IMR-90 (cell line): ENCODE data around the gene CCDC175. TPM values are rescaled to one million over a fixed set of nuclear protein-coding genes. Genes with fewer than 3 reads are reported as not detected.
A peak's percentile ranks its signal among the peaks of the same experiment; 100 is the strongest.

Experiments
- ATAC-seq: fragments of 200-7000 bp; cut with Tn5 transposase; 2 replicates; pipeline ENCODE4 v1.9.1; 2020; ENCODE audit warnings: low read depth, mild to moderate bottlenecking, moderate library complexity
- BruUV-seq: library from RNA; stranded (reverse); fragments of 400-500 nt; replicated peaks from 2 replicates; lab custom pipeline; 2021; lab: Mats Ljungman, UMichigan
- CTCF ChIA-PET: fragments of 300-600 bp; formaldehyde crosslinking; extraction: SDS; loops from one replicate; lab custom pipeline; 2021; ENCODE audit warnings: antibody characterized with exemption; lab: Yijun Ruan, JAX
- POLR2A ChIA-PET: fragments of 300-600 bp; sonication (Branson Sonifier 250); formaldehyde crosslinking; loops from one replicate; lab custom pipeline; 2022; ENCODE audit warnings: antibody characterized with exemption; ENCODE audit not compliant: unreplicated experiment; lab: Charles Lee
- DNase-seq: peaks from one replicate; pipeline ENCODE4 v3.0.0; 2013
- H2AFZ ChIP-seq: replicated peaks from 2 replicates; pipeline ENCODE3; 2013; ENCODE audit warnings: low read length, mild to moderate bottlenecking; ENCODE audit not compliant: poor library complexity
- H2AK5ac ChIP-seq: 2 replicates; pipeline ENCODE4 v1.6.1; 2013; ENCODE audit warnings: low read depth, low read length, inconsistent platforms
- H2AK9ac ChIP-seq: replicated peaks from 2 replicates; pipeline ENCODE3; 2013; ENCODE audit warnings: mild to moderate bottlenecking, low read depth, low read length, moderate library complexity; ENCODE audit not compliant: poor library complexity
- H2BK120ac ChIP-seq: 2 replicates; pipeline ENCODE4 v1.6.1; 2013; ENCODE audit warnings: low read depth, low read length, inconsistent platforms
- H2BK15ac ChIP-seq: 3 replicates; pipeline ENCODE4 v1.6.1; 2013; ENCODE audit warnings: low read depth, low read length, inconsistent platforms
- H2BK20ac ChIP-seq: 2 replicates; pipeline ENCODE4 v1.6.1; 2013; ENCODE audit warnings: low read depth, mild to moderate bottlenecking, inconsistent platforms, low read length, moderate library complexity
- H2BK5ac ChIP-seq: 2 replicates; pipeline ENCODE4 v1.6.1; 2013; ENCODE audit warnings: mild to moderate bottlenecking, low read depth, low read length, inconsistent platforms; ENCODE audit not compliant: poor library complexity, severe bottlenecking
- H3K14ac ChIP-seq: replicated peaks from 2 replicates; pipeline ENCODE4 v1.6.1; 2013; ENCODE audit warnings: low read depth, low read length, inconsistent platforms
- H3K18ac ChIP-seq: 2 replicates; pipeline ENCODE4 v1.6.1; 2013; ENCODE audit warnings: low read depth, low read length, control low read depth
- H3K23ac ChIP-seq: 2 replicates; pipeline ENCODE4 v1.6.1; 2013; ENCODE audit warnings: low read depth, low read length, inconsistent platforms
- H3K27ac ChIP-seq: 2 replicates; pipeline ENCODE4 v1.5.1; 2013; ENCODE audit warnings: mild to moderate bottlenecking, control low read depth, low read length; ENCODE audit not compliant: insufficient read depth
- H3K27me3 ChIP-seq: 2 replicates; pipeline ENCODE4 v1.6.1; 2013; ENCODE audit warnings: low read length; ENCODE audit not compliant: control insufficient read depth, insufficient read depth
- H3K36me3 ChIP-seq: 2 replicates; pipeline ENCODE4 v1.6.1; 2013; ENCODE audit warnings: low read length, mixed read lengths; ENCODE audit not compliant: control insufficient read depth, insufficient read depth
- H3K4ac ChIP-seq: 2 replicates; pipeline ENCODE4 v1.6.1; 2013; ENCODE audit warnings: low read depth, low read length, inconsistent platforms
- H3K4me1 ChIP-seq: 2 replicates; pipeline ENCODE4 v1.6.1; 2013; ENCODE audit warnings: low read length, mixed read lengths; ENCODE audit not compliant: control insufficient read depth, insufficient read depth
- H3K4me2 ChIP-seq: 2 replicates; pipeline ENCODE4 v1.6.1; 2013; ENCODE audit warnings: low read depth, mild to moderate bottlenecking, control low read depth, low read length, moderate library complexity
- H3K4me3 ChIP-seq: 2 replicates; pipeline ENCODE4 v1.5.1; 2013; ENCODE audit warnings: low read depth, mild to moderate bottlenecking, control low read depth, low read length, moderate library complexity; ENCODE audit not compliant: insufficient read depth
- H3K56ac ChIP-seq: 2 replicates; pipeline ENCODE4 v1.6.1; 2013; ENCODE audit warnings: low read length, inconsistent platforms; ENCODE audit not compliant: insufficient read depth; ENCODE audit errors: extremely low read depth
- H3K79me1 ChIP-seq, 2 experiments: 2 replicates each; pipeline ENCODE4 v1.6.1; 2013; ENCODE audit warnings: low read length in 2 of 2, inconsistent platforms in 1 of 2, low read depth in 1 of 2
- H3K9ac ChIP-seq: 2 replicates; pipeline ENCODE4 v1.6.1; 2013; ENCODE audit warnings: low read depth, low read length, control low read depth
- H3K9me1 ChIP-seq: 2 replicates; pipeline ENCODE4 v1.6.1; 2013; ENCODE audit warnings: low read length, inconsistent platforms; ENCODE audit not compliant: insufficient read depth
- H3K9me3 ChIP-seq: 2 replicates; pipeline ENCODE4 v1.6.1; 2013; ENCODE audit warnings: low read length; ENCODE audit not compliant: control insufficient read depth, insufficient read depth
- H4K20me1 ChIP-seq: 2 replicates; pipeline ENCODE4 v1.6.1; 2013; ENCODE audit warnings: low read length, inconsistent platforms; ENCODE audit not compliant: insufficient read depth
- H4K5ac ChIP-seq: 2 replicates; pipeline ENCODE4 v1.6.1; 2013; ENCODE audit warnings: mild to moderate bottlenecking, low read depth, low read length, control low read depth
- H4K8ac ChIP-seq, 2 experiments: 2 replicates each; pipeline ENCODE4 v1.6.1; 2013; ENCODE audit warnings: low read depth in 2 of 2, low read length in 2 of 2, control low read depth in 1 of 2, inconsistent platforms in 1 of 2
- H4K91ac ChIP-seq: 2 replicates; pipeline ENCODE4 v1.6.1; 2013; ENCODE audit warnings: low read depth, low read length, inconsistent platforms; ENCODE audit not compliant: insufficient read depth
- BHLHE40 ChIP-seq: fragments of 150-350 bp; IDR thresholded peaks from 2 replicates; pipeline ENCODE4 v1.6.1; 2016; ENCODE audit warnings: mild to moderate bottlenecking, low read depth, low read length
- CEBPB ChIP-seq: IDR thresholded peaks from 2 replicates; pipeline ENCODE4 v1.6.1; 2012; ENCODE audit warnings: low read depth, low read length, improper control_type of control experiment
- CHD1 ChIP-seq: IDR thresholded peaks from 2 replicates; pipeline ENCODE4 v1.6.1; 2012; ENCODE audit warnings: low read depth, low read length, improper control_type of control experiment
- ELK1 ChIP-seq: fragments of 150-350 bp; IDR thresholded peaks from 2 replicates; pipeline ENCODE4 v1.6.1; 2016; ENCODE audit warnings: low read depth, mild to moderate bottlenecking, low read length, moderate library complexity, borderline replicate concordance
- FOS ChIP-seq: fragments of 150-350 bp; IDR thresholded peaks from 2 replicates; pipeline ENCODE4 v1.6.1; 2016; ENCODE audit warnings: low read depth, low read length
- MAFK ChIP-seq: IDR thresholded peaks from 2 replicates; pipeline ENCODE4 v1.6.1; 2012; ENCODE audit warnings: low read depth, low read length, improper control_type of control experiment
- MAZ ChIP-seq: IDR thresholded peaks from 2 replicates; pipeline ENCODE4 v1.6.1; 2012; ENCODE audit warnings: low read depth, mild to moderate bottlenecking, low read length, improper control_type of control experiment, moderate library complexity, borderline replicate concordance
- MXI1 ChIP-seq: IDR thresholded peaks from 2 replicates; pipeline ENCODE4 v1.6.1; 2012; ENCODE audit warnings: low read depth, mild to moderate bottlenecking, low read length, moderate library complexity, borderline replicate concordance
- POLR2A ChIP-seq: IDR thresholded peaks from 2 replicates; pipeline ENCODE4 v1.6.1; 2012; ENCODE audit warnings: mild to moderate bottlenecking, low read depth, low read length
- RAD21 ChIP-seq: IDR thresholded peaks from 2 replicates; pipeline ENCODE4 v1.6.1; 2012; ENCODE audit warnings: low read length, improper control_type of control experiment
- RCOR1 ChIP-seq: IDR thresholded peaks from 2 replicates; pipeline ENCODE4 v1.6.1; 2012; ENCODE audit warnings: mild to moderate bottlenecking, low read length, improper control_type of control experiment; ENCODE audit not compliant: insufficient replicate concordance
- RFX5 ChIP-seq: IDR thresholded peaks from 2 replicates; pipeline ENCODE4 v1.8.0; 2012; ENCODE audit warnings: low read depth, mild to moderate bottlenecking, low read length, moderate library complexity
- SMC3 ChIP-seq: fragments of 150-350 bp; IDR thresholded peaks from 2 replicates; pipeline ENCODE4 v1.6.1; 2016; ENCODE audit warnings: low read depth, mild to moderate bottlenecking, antibody characterized with exemption, low read length, moderate library complexity
- dilution Hi-C: fragments of 300-500 bp; cut with HindIII; formaldehyde crosslinking; loops from one replicate; pipeline ENCODE4 v1.14.3; 2018; ENCODE audit warnings: low sequenced_read_pairs; ENCODE audit not compliant: unreplicated experiment
- in situ Hi-C: fragments of 300-500 bp; cut with MboI; formaldehyde crosslinking; loops from 3 replicates; pipeline ENCODE4 v1.14.3; 2019; ENCODE audit warnings: low sequenced_read_pairs, inconsistent platforms, mixed read lengths
- intact Hi-C: fragments of 100-400 bp; cut with micrococcal nuclease; formaldehyde crosslinking; loops from 2 replicates; pipeline ENCODE4 v1.10.0; 2022
- polyA plus RNA-seq, 3 experiments: library from polyadenylated mRNA; depleted of rRNA; stranded (reverse); fragments of >200 nt; gene quantifications; 2 replicates each; pipeline ENCODE4 v1.2.3, GENCODE V29; 2012; ENCODE audit warnings: low replicate concordance in 1 of 3
- total RNA-seq: library from RNA; depleted of rRNA; stranded (reverse); fragments of >200 nt; gene quantifications from 2 replicates; pipeline ENCODE4 v1.2.3, GENCODE V29; 2012
- TF ChIP-seq, protein P1 (sequence below): conservative IDR thresholded peaks from 2 replicates; pipeline ENCODE4 v1.5.1; 2012; ENCODE audit warnings: mild to moderate bottlenecking, low read depth, low read length, improper control_type of control experiment
- TF ChIP-seq, protein P2 (sequence below): fragments of 150-350 bp; IDR thresholded peaks from 2 replicates; pipeline ENCODE4 v1.6.1; 2017; ENCODE audit warnings: mild to moderate bottlenecking, antibody characterized with exemption, low read length, low read depth

Gene CCDC175
- total and polyA plus RNA-seq, 2 of the 4 experiments (the other 2 are of a cell fraction) = not detected

GRCh38 chr14:59507063-59507751, 69.4 kb downstream of the CCDC175 start:
- H2BK120ac ChIP-seq = no peak overlapping the region
- intact Hi-C loops (loop anchor here (1.0 kb wide), 4 partner anchors 69 to 677 kb away; partner anchors contain the start of gene CCDC175), dilution Hi-C loops (no loop called here)
- TF ChIP-seq RFX5 = no peak
- peak; percentile 81 for TF ChIP-seq RAD21
- TF ChIP-seq SMC3 = peak; percentile 73
- no peak for TF ChIP-seq POLR2A
- no peak for TF ChIP-seq MAFK
- no peak for TF ChIP-seq MAZ
- TF ChIP-seq CHD1 = no peak
- TF ChIP-seq MXI1 = no peak
- TF ChIP-seq CEBPB = no peak
- TF ChIP-seq ELK1 = no peak
- TF ChIP-seq RCOR1 = no peak
- TF ChIP-seq BHLHE40 = no peak
- TF ChIP-seq, protein P1, sequence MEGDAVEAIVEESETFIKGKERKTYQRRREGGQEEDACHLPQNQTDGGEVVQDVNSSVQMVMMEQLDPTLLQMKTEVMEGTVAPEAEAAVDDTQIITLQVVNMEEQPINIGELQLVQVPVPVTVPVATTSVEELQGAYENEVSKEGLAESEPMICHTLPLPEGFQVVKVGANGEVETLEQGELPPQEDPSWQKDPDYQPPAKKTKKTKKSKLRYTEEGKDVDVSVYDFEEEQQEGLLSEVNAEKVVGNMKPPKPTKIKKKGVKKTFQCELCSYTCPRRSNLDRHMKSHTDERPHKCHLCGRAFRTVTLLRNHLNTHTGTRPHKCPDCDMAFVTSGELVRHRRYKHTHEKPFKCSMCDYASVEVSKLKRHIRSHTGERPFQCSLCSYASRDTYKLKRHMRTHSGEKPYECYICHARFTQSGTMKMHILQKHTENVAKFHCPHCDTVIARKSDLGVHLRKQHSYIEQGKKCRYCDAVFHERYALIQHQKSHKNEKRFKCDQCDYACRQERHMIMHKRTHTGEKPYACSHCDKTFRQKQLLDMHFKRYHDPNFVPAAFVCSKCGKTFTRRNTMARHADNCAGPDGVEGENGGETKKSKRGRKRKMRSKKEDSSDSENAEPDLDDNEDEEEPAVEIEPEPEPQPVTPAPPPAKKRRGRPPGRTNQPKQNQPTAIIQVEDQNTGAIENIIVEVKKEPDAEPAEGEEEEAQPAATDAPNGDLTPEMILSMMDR = peak; percentile 89
- TF ChIP-seq FOS = no peak
- TF ChIP-seq, protein P2, sequence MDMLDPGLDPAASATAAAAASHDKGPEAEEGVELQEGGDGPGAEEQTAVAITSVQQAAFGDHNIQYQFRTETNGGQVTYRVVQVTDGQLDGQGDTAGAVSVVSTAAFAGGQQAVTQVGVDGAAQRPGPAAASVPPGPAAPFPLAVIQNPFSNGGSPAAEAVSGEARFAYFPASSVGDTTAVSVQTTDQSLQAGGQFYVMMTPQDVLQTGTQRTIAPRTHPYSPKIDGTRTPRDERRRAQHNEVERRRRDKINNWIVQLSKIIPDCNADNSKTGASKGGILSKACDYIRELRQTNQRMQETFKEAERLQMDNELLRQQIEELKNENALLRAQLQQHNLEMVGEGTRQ = no peak

More at GRCh38 chr14:59507063-59507751, 69.4 kb downstream of the CCDC175 start:
- Histone ChIP-seq H3K18ac (no peak overlapping the region), H3K9me1 (0 out of 2 replicates have a peak, but pooled peaks cover 2% of the 10 kb centered on the region), H3K27ac (no peak overlapping the region), H4K20me1 (no peaks in the 10 kb centered on the region), H2BK20ac (no peak overlapping the region), H2AK5ac (no peak overlapping the region), H3K56ac (no peak overlapping the region), H4K91ac (no peak overlapping the region), H3K27me3 (no peaks in the 10 kb centered on the region), H2AFZ (no peak overlapping the region), H3K14ac (no peak overlapping the region), H2BK15ac (no peak overlapping the region), H3K4ac (no peak overlapping the region), H4K8ac (no peak overlapping the region), H2BK5ac (no peak overlapping the region), H3K23ac (no peak overlapping the region), H4K5ac (no peak overlapping the region), H3K9me3 (no peaks in the 10 kb centered on the region), H3K36me3 (peaks cover 5% of the 10 kb centered on the region; the same call in 1 of the 2 replicates), H3K79me1 (no peaks in the 10 kb centered on the region; a peak in 1 of 4 replicates), H3K4me2 (no peak overlapping the region), H3K4me1 (no peaks in the 10 kb centered on the region), H3K4me3 (no peak overlapping the region), H2AK9ac (no peak overlapping the region), H3K9ac (no peak overlapping the region)
- ATAC-seq (peak; percentile 98), DNase-seq (peak; percentile 53)
- CTCF ChIA-PET = interaction anchor here (0.6 to 1.6 kb wide), 7 partner anchors 13 to 71 kb away, joined by 3 to 19 read pairs (median 5); partner anchors contain the start of gene CCDC175
- POLR2A ChIA-PET = no interaction called here
- in situ Hi-C loops = loop anchor here (5.0 kb wide), 1 partner anchor 65 kb away; no protein-coding TSS in a partner anchor
- no TSS peak for BruUV-seq
